Tibial artery (tissue), 4 donors: ENCODE measurements around the gene XIST.
"Not testable (repeated sequence)": the region's sequence is repeated elsewhere in the genome, so short reads cannot be mapped to it uniquely, and the experiment has no call there.

Experiments
- DNase-seq, 2 donors: peaks; one replicate each; pipeline ENCODE4 v3.0.0-alpha.2; 2019
- H3K27ac ChIP-seq, 2 donors: fragments of 200-600 bp; sonication (generic) in 1 of 2; 1 replicate in 1 of 2; 2 replicates in 1 of 2; pipeline ENCODE4 v1.5.1; 2018 to 2019; ENCODE audit warnings: mild to moderate bottlenecking in 1 of 2
- H3K27me3 ChIP-seq, 2 donors: fragments of 200-600 bp; sonication (generic) in 1 of 2; one replicate each; pipeline versions ENCODE4 v1.5.1 to v1.6.0; 2016 to 2019
- H3K36me3 ChIP-seq, 3 donors: fragments of 200-600 bp; sonication (generic) in 2 of 3; one replicate each; pipeline ENCODE4 v1.5.1; 2016 to 2019; ENCODE audit warnings: mild to moderate bottlenecking in 2 of 3
- H3K4me1 ChIP-seq, 4 donors: fragments of 200-600 bp; sonication (generic) in 2 of 4; 1 replicate in 3 of 4; 2 replicates in 1 of 4; pipeline ENCODE4 v1.5.1; 2016 to 2019
- H3K4me3 ChIP-seq, 2 donors: fragments of 200-600 bp; sonication (generic) in 1 of 2; 1 replicate in 1 of 2; 2 replicates in 1 of 2; pipeline ENCODE4 v1.5.1; 2018 to 2019; ENCODE audit warnings: mild to moderate bottlenecking in 2 of 2
- H3K9me3 ChIP-seq, 3 donors: fragments of 200-600 bp; sonication (generic) in 1 of 3; one replicate each; pipeline ENCODE4 v1.5.1; 2016 to 2019
- intact Hi-C: fragments of 100-400 bp; cut with DNase I; formaldehyde crosslinking; loops from one replicate; pipeline ENCODE4 v1.15.0; 2023; ENCODE audit warnings: low total_unique reads
- TF ChIP-seq, protein P1 (sequence below), 2 experiments: fragments of 200-600 bp in 1 of 2; fragments of 450-650 bp in 1 of 2; IDR thresholded peaks; one replicate each; pipeline ENCODE4 v1.5.1; 2017 to 2019; ENCODE audit warnings: antibody characterized with exemption in 2 of 2, mild to moderate bottlenecking in 1 of 2, moderate library complexity in 1 of 2

The XIST gene

DNA sequence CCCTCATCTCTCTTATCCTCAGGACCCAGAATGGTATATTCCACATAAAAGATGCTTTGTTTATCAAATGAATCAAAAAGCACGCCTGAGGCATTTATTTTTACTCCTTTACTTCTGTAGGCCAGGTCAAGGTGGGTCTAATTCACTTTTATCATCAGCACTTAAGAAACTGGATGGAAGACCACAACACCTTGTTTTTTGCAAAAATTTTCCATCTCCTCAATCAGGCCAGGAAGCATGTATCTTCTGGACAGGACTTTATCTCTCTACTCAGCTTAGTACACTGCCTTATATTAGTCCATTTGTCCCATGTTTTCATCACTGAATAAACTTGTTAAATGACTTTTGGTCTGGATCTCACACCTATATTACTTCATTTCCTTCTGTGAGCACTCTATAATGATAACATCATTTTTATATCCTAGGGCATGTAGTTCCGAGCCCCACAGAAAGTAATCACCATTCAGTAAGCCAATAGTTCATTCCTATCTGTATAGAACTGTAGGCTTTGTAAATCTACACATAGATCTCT lies 29.0 kb downstream of the XIST start:
- DNase-seq: no peak
- intact Hi-C loops: no loop called here
- Histone ChIP-seq H3K4me1 (no peaks in the 10 kb centered on the region), H3K9me3 (no peaks in the 10 kb centered on the region), H3K27me3 (no peaks in the 10 kb centered on the region), H3K4me3 (no peak overlapping the region), H3K27ac (no peak overlapping the region), H3K36me3 (peaks cover 0 to 26% (median 25%) of the 10 kb centered on the region in 3 donors)
- TF ChIP-seq, protein P1, sequence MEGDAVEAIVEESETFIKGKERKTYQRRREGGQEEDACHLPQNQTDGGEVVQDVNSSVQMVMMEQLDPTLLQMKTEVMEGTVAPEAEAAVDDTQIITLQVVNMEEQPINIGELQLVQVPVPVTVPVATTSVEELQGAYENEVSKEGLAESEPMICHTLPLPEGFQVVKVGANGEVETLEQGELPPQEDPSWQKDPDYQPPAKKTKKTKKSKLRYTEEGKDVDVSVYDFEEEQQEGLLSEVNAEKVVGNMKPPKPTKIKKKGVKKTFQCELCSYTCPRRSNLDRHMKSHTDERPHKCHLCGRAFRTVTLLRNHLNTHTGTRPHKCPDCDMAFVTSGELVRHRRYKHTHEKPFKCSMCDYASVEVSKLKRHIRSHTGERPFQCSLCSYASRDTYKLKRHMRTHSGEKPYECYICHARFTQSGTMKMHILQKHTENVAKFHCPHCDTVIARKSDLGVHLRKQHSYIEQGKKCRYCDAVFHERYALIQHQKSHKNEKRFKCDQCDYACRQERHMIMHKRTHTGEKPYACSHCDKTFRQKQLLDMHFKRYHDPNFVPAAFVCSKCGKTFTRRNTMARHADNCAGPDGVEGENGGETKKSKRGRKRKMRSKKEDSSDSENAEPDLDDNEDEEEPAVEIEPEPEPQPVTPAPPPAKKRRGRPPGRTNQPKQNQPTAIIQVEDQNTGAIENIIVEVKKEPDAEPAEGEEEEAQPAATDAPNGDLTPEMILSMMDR (IDR thresholded peaks at IDR 0.05): no peak

DNA sequence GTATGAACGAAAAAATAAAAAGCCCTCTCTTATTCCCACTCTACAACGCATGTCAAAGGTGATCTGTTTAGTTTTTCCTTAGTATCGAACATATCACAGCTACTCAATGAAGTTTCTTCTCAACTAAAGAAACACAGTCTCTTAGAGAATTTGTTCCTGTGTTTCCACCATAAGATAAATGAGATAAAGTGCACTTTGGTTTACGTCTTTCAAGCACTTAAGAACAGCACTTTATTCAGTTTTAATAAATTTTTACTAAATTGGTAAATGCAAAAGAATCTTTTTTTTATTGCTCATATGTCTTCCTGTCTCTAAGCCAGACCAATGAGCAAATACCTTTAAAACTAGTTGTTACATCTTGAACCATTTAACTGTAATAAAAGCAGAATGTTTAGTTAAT lies 29.7 kb downstream of the XIST start:
- intact Hi-C loops: no loop called here
- no peaks in the 10 kb centered on the region for H3K27me3 ChIP-seq
- peaks cover 0 to 22% (median 19%) of the 10 kb centered on the region in 3 donors for H3K36me3 ChIP-seq
- H3K27ac ChIP-seq: no peak overlapping the region
- DNase-seq: no peak
- no peaks in the 10 kb centered on the region for H3K4me1 ChIP-seq
- H3K4me3 ChIP-seq: no peak overlapping the region
- no peaks in the 10 kb centered on the region for H3K9me3 ChIP-seq
- TF ChIP-seq, protein P1 (IDR thresholded peaks at IDR 0.05): no peak

- TF ChIP-seq, protein P1 (IDR thresholded peaks at IDR 0.05): no peak
- DNase-seq: no peak
- Histone ChIP-seq H3K27me3 (no peaks in the 10 kb centered on the region), H3K9me3 (no peaks in the 10 kb centered on the region), H3K36me3 (peaks cover 0 to 21% (median 17%) of the 10 kb centered on the region in 3 donors), H3K4me3 (no peak overlapping the region), H3K27ac (no peak overlapping the region), H3K4me1 (no peaks in the 10 kb centered on the region)
- intact Hi-C loops: no loop called here
Observed at GRCh38 chrX:73821921-73822559, 30.5 kb downstream of the XIST start.

- H3K36me3 ChIP-seq, intact Hi-C loops, H3K4me3 ChIP-seq, H3K27me3 ChIP-seq, H3K27ac ChIP-seq, H3K9me3 ChIP-seq, H3K4me1 ChIP-seq, DNase-seq: not testable (repeated sequence)
Observed at GRCh38 chrX:73819864-73820558, 32.5 kb downstream of the XIST start.

DNA sequence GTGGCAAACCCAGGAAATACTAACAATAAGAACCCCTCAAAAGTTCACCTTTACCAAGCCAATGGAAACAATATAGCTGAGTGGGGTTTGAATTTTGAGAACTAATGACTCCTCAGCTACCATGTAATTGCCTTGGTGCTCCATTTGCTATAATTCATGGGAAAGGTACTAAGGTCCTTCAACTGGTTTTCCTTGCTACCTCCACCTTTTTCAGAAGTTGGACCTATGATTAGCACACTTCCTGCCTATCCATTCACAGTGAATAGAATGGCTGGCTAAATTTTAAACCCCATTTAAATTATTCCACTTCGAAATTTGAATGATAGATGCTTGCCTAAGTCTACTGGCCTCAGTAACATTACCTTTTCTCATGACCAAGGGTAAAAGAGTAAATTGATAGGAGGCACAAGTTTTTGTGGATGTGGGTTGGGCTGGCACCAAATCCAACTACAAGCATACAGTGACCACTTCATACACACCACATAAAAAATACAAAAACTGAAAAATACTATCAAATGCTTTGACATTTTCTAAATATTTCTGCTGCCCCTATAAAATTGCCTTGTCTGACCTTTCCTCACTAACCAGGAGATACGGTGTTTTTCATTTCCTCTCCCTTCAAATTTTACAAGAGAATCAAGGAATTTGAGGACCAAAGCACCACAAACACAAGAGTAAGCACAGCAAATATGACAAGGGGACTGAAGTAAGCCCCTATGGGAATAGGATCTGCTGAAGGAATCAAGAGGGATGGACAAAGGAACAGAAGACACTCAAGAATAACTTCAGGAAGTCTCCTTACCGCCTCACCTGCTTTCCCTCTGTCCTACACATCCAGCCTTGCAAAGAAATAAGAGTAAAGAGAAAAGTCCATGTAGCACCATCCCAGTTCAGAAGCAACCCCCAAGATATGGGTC lies 34.1 kb downstream of the XIST start:
- TF ChIP-seq, protein P1 (IDR thresholded peaks at IDR 0.05): no peak
- Histone ChIP-seq H3K9me3 (no peaks in the 10 kb centered on the region), H3K27ac (no peak overlapping the region), H3K4me1 (no peaks in the 10 kb centered on the region), H3K27me3 (no peaks in the 10 kb centered on the region), H3K36me3 (peaks cover 0 to 7% (median 0%) of the 10 kb centered on the region in 3 donors), H3K4me3 (no peak overlapping the region)
- intact Hi-C loops: no loop called here
- DNase-seq: no peak
